Loucy (cell line): ENCODE results near the gene PRKN.

ENCODE experiments used
- CTCF ChIP-seq: fragments of 200-600 bp; sonication (generic); conservative IDR thresholded peaks from 2 replicates; pipeline ENCODE4 v1.5.1; 2014; ENCODE audit warnings: mild to moderate bottlenecking, antibody characterized with exemption, low read length
- EZH2phosphoT487 ChIP-seq: fragments of 200-600 bp; IDR thresholded peaks from 2 replicates; pipeline ENCODE4 v1.6.1; 2018; ENCODE audit warnings: antibody characterized with exemption, mild to moderate bottlenecking, moderate library complexity, borderline replicate concordance

- TF ChIP-seq CTCF (no peak), EZH2phosphoT487 (no peak)
Measured at GRCh38 chr6:162239330-162239729, 488.2 kb downstream of the PRKN start.
